Upper lobe of left lung (tissue), 6 donors: ENCODE data around the gene P2RX1. TPM values are rescaled to one million over a fixed set of nuclear protein-coding genes. Genes with fewer than 3 reads are reported as not detected.

Experiments
- ATAC-seq, 2 donors: fragments of 200-7000 bp; cut with Tn5 transposase; one replicate each; pipeline ENCODE4 v1.9.1; 2022; ENCODE audit warnings: mild to moderate bottlenecking in 2 of 2, moderate library complexity in 2 of 2; ENCODE audit not compliant: low FRiP score in 2 of 2
- DNase-seq, 2 donors: peaks; one replicate each; pipeline ENCODE4 v3.0.0-alpha.2; 2019 to 2020
- H3K27ac ChIP-seq, 4 donors: fragments of 200-600 bp; sonication (generic); one replicate each; pipeline ENCODE4 v1.5.1; 2016 to 2019
- H3K27me3 ChIP-seq, 4 donors: fragments of 200-600 bp; sonication (generic); one replicate each; pipeline ENCODE4 v1.5.1; 2017 to 2019
- H3K36me3 ChIP-seq, 4 donors: fragments of 200-600 bp; sonication (generic); one replicate each; pipeline ENCODE4 v1.5.1; 2016 to 2019
- H3K4me1 ChIP-seq, 4 donors: fragments of 200-600 bp; sonication (generic); one replicate each; pipeline ENCODE4 v1.5.1; 2018 to 2019
- H3K4me3 ChIP-seq, 4 donors: fragments of 200-600 bp; sonication (generic); one replicate each; pipeline ENCODE4 v1.5.1; 2017 to 2019; ENCODE audit warnings: mild to moderate bottlenecking in 2 of 4, moderate library complexity in 1 of 4
- H3K9me3 ChIP-seq, 4 donors: fragments of 200-600 bp; sonication (generic); one replicate each; pipeline ENCODE4 v1.5.1; 2018 to 2019
- EP300 ChIP-seq, 4 donors: sonication (generic); formaldehyde crosslinking; IDR thresholded peaks; one replicate each; pipeline ENCODE4 v1.5.1; 2017; ENCODE audit warnings: antibody characterized with exemption in 4 of 4, control low read depth in 2 of 4
- POLR2A ChIP-seq, 4 donors: fragments of 450-650 bp; IDR thresholded peaks; one replicate each; pipeline ENCODE4 v1.5.1; 2016 to 2017; ENCODE audit warnings: antibody characterized with exemption in 4 of 4, mild to moderate bottlenecking in 2 of 4
- POLR2AphosphoS5 ChIP-seq, 2 donors: sonication (generic); formaldehyde crosslinking; IDR thresholded peaks; one replicate each; pipeline ENCODE4 v1.5.1; 2017; ENCODE audit warnings: antibody characterized with exemption in 2 of 2
- WGBS, 2 donors: methylation state at CpG; one replicate each; pipeline ENCODE4 v1.1.5; 2017 to 2018; 5-methylcytosine and 5-hydroxymethylcytosine counted together
- total RNA-seq, 6 donors: library from RNA; depleted of rRNA in 4 of 6; stranded (reverse); fragments of >200 nt in 4 of 6; gene quantifications; one replicate each; pipeline versions ENCODE4 v1.1.0 to v1.2.1, GENCODE V29; 2016 to 2021
- TF ChIP-seq, protein P1 (sequence below), 6 experiments: fragments of 450-650 bp in 4 of 6; fragments of 200-600 bp in 2 of 6; sonication (generic) in 2 of 6; IDR thresholded peaks; one replicate each; pipeline ENCODE4 v1.5.1; 2016 to 2019; ENCODE audit warnings: antibody characterized with exemption in 6 of 6
- donor health status: DM: no; HTN: no; CAD: no; lungs with moderate emphysema.
- donor health status: DM: no; HTN: yes; CAD: no; lungs with severe emphysema.

P2RX1 gene
- total RNA-seq, 6 donors from 2014 or later = 3.7 to 29.9 (median 9.4) TPM

DNA sequence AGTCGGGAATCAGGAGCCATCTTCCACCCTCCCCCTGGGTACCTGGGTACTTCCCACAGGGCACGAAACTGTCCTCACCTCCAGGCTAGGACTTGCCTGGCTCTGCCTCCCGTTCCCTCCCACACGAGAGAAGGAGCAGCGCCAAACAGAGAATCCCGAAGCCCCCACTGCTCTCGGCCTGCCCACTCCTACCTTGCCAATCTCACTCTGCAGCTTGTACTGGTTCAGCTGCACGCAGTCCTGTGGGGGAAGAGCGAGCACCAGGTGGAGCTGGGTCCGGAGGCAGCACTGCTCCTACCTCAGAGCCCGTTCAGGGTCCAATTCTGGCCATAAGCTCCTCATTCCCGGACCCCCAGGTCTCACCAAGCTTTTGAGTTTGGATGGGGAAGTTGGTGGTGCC, 32.1 kb downstream of the P2RX1 start:
- Histone ChIP-seq H3K36me3 (peaks cover 0 to 21% (median 3%) of the 10 kb centered on the region in 4 donors), H3K4me1 (peaks cover 24 to 33% (median 28%) of the 10 kb centered on the region in 4 donors), H3K4me3 (no peak overlapping the region), H3K9me3 (no peaks in the 10 kb centered on the region), H3K27me3 (no peaks in the 10 kb centered on the region), H3K27ac (no peak overlapping the region)
- DNase-seq = no peak
- ATAC-seq = no peak
- TF ChIP-seq POLR2A (IDR thresholded peaks at IDR 0.05) = no peak
- TF ChIP-seq, protein P1, sequence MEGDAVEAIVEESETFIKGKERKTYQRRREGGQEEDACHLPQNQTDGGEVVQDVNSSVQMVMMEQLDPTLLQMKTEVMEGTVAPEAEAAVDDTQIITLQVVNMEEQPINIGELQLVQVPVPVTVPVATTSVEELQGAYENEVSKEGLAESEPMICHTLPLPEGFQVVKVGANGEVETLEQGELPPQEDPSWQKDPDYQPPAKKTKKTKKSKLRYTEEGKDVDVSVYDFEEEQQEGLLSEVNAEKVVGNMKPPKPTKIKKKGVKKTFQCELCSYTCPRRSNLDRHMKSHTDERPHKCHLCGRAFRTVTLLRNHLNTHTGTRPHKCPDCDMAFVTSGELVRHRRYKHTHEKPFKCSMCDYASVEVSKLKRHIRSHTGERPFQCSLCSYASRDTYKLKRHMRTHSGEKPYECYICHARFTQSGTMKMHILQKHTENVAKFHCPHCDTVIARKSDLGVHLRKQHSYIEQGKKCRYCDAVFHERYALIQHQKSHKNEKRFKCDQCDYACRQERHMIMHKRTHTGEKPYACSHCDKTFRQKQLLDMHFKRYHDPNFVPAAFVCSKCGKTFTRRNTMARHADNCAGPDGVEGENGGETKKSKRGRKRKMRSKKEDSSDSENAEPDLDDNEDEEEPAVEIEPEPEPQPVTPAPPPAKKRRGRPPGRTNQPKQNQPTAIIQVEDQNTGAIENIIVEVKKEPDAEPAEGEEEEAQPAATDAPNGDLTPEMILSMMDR (IDR thresholded peaks at IDR 0.05) = no peak
- TF ChIP-seq EP300 (IDR thresholded peaks at IDR 0.05) = no peak
- TF ChIP-seq POLR2AphosphoS5 (IDR thresholded peaks at IDR 0.05) = no peak
- WGBS, 2 donors = 91 to 93% methylated on average over 9 to 12 of the region's 12 CpGs

DNA sequence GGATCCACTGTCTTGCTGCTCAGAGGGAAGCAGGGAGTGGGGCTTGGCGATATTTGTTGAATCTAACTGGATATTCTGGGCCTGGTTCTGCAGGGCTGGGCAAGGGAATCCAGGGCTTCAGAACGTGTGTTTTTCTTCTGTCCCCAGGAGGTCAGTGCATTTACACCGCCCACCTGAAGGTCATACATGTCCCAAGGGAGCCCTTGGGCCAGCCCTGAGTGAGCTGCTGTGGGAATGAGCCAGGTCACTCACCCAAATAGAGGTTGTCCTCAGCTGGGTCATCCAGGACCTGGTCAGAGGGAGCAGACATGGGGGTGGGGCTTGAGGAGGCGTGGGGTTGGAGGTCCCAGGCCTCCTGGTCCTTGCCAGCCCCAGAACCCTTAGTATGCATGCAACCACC, 34.0 kb downstream of the P2RX1 start:
- H3K36me3 ChIP-seq = peaks cover 0 to 21% (median 6%) of the 10 kb centered on the region in 4 donors
- no peaks in the 10 kb centered on the region for H3K9me3 ChIP-seq
- no peak overlapping the region for H3K27ac ChIP-seq
- 84 to 95% methylated on average over 4 of the region's 4 CpGs for WGBS, 2 donors
- H3K4me3 ChIP-seq = no peak overlapping the region
- ATAC-seq (no peak), DNase-seq (no peak)
- H3K27me3 ChIP-seq = no peaks in the 10 kb centered on the region
- TF ChIP-seq POLR2A (IDR thresholded peaks at IDR 0.05) (no peak), EP300 (IDR thresholded peaks at IDR 0.05) (no peak), POLR2AphosphoS5 (IDR thresholded peaks at IDR 0.05) (no peak)
- TF ChIP-seq, protein P1 (IDR thresholded peaks at IDR 0.05) = no peak
- H3K4me1 ChIP-seq = peaks cover 14 to 21% (median 19%) of the 10 kb centered on the region in 4 donors

DNA sequence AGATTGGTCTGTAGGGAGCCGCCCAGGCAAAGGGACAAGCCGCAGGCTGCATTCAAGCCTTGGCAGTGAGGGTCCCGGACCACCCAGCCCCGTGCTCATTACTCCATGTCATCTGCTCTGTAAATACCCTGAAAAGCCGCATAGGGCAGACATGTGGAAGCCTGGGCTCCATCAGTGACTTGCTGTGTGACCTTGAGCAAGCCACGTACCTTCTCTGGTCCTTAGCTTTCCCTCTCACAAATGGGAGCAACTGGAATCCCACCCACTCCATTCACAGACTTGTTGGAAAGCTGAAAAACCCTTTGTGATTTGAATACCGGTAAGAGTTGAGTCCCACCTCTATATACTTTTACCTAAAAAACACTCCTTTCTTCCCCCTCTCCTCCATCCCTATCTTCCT, 35.3 kb downstream of the P2RX1 start:
- Histone ChIP-seq H3K4me3 (no peak overlapping the region), H3K27me3 (no peaks in the 10 kb centered on the region), H3K36me3 (peaks cover 0 to 26% (median 7%) of the 10 kb centered on the region in 4 donors), H3K9me3 (no peaks in the 10 kb centered on the region), H3K27ac (no peak overlapping the region), H3K4me1 (peaks cover 5 to 8% (median 6%) of the 10 kb centered on the region in 4 donors)
- no peak for TF ChIP-seq POLR2AphosphoS5 (IDR thresholded peaks at IDR 0.05)
- TF ChIP-seq, protein P1 (IDR thresholded peaks at IDR 0.05) = no peak
- no peak for TF ChIP-seq EP300 (IDR thresholded peaks at IDR 0.05)
- no peak for TF ChIP-seq POLR2A (IDR thresholded peaks at IDR 0.05)
- ATAC-seq (no peak), DNase-seq (no peak)
- WGBS, 2 donors = 93 to 97% methylated on average over 7 of the region's 7 CpGs

DNA sequence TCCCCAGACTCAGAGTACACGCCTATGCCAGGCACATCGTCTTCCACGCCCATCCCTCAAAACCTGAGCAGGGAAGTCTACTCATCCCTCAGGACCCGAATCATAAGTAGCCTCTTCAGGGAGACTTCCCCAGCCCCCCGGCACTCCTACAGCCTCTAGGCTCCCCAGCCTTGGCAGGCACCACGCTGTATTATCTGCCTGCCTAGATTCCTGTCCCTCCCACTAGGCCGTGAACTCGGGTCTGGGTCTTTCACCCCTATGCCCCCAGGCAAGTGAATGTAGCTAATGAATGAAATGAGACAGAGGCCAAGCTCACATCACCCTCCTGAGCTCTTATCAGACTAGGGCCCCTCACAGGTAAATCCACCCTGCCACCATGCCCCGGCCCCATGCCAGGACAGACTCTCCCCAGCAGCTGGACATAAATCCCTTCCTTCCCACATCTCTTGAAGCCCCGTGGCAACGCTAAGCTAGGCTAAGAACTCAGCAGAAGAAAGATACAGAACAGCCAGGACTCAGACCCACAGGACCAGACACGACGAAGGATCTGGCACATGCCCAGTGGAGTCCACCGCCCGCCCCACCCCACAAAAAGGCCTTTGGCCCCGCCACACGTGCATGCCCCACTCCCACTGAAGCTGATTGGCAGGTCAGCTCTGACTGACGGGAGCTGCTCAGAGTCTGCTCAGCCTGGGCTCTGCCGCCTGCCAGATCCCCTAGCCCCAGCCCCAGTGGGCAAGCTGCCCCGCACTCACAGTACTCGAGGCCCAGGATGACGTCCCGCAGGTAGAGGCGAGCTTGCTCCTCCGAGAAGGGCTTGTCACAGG, 36.5 kb downstream of the P2RX1 start:
- no peaks in the 10 kb centered on the region for H3K9me3 ChIP-seq
- no peaks in the 10 kb centered on the region for H3K27me3 ChIP-seq
- whole genome bisulfite sequencing, 2 donors = 69 to 91% methylated on average over 8 to 25 of the region's 25 CpGs
- ATAC-seq = peak in 1 of 2 donors; percentile 18
- no peaks in the 10 kb centered on the region for H3K4me1 ChIP-seq
- TF ChIP-seq EP300 (IDR thresholded peaks at IDR 0.05) (no peak), POLR2A (IDR thresholded peaks at IDR 0.05) (no peak)
- TF ChIP-seq, protein P1 (IDR thresholded peaks at IDR 0.05) = no peak
- DNase-seq = no peak
- H3K4me3 ChIP-seq = no peak overlapping the region
- H3K27ac ChIP-seq = no peak overlapping the region
- H3K36me3 ChIP-seq = peaks cover 0 to 29% (median 10%) of the 10 kb centered on the region in 4 donors
